CD4-positive, alpha-beta T cell treated with Interleukin-6 for 4 hours (primary cell): ENCODE data around the gene TMCO5A.

Experiments used
- DNase-seq: peaks from one replicate; pipeline ENCODE4 v3.0.0-alpha.2; 2020; ENCODE audit warnings: mixed read lengths

The TMCO5A gene

DNA sequence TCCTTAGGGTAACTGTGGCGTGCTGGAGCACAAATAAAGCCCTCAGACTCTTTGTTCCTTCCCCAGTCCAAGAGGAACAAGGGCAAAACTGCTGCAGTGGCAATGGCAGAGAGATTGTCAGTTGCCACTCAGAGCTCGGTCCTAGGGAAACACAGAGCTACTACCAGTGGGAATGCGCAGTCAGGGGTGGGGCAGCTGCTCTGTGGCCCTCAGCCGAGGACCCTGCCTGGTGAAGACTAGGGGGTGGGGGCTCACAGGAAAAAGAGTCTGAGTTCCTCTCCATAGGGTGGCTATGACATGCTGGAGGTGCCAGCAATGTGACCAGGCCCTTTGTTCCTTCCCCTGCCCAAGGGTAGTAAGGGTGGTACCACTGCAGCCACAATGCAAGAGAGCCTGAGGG, 43.8 kb downstream of the TMCO5A start:
- no peak for DNase-seq

- DNase-seq, result no peak
Observed at GRCh38 chr15:37979671-37980409, 45.4 kb downstream of the TMCO5A start.

- DNase-seq, result no peak
Observed at GRCh38 chr15:37981201-37981600, 46.8 kb downstream of the TMCO5A start.

DNA sequence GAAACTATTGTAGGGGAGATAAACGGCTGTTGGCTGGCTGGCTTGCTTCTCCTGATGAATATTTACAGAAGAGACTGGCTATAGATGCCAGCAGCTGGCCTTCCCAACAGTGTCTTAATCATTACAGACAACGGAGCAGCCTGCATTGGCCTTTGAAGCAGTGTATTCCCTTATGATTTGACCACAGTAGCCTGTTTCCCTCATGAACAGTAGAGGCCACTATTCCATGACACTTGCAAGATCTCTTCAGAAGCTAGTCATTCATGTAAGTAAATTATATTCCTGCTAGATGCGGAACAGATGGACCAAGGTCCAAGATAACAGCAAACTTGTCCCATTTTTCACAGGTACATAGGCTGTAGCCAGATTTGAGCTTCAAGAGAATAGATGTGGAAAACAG, 47.3 kb downstream of the TMCO5A start:
- DNase-seq, result no peak

DNA sequence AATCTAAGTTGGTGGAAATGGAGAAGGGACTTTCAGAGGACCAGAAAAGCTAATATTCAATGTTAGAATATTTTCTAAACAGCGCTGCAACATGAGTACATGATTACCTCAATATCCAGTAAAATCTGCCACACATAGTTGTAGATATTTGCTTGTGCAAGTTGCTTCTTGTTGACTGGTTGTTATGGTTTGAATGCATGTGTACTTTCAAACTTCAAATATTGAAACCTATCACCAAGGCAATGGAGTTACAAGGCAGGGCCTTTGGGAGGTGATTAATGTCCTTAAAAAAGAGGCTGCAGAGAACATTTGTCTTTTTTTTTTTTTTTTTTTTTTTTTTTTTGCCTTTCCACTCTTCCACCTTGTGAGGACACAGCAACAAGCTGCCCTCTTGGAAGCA, 49.9 kb downstream of the TMCO5A start:
- DNase-seq, result no peak

GRCh38 chr15:37995461-37996347, 61.3 kb downstream of the TMCO5A start:
- no peak for DNase-seq
